Stimulated activated naive B cell treated with anti-CD40 and anti-IgM and Interleukin-4, amounts not matched to agents 10 μg/mL and 1 μg/mL and 100 μg/mL, for 72 hours (primary cell): ENCODE data around the gene OLA1.
"Not testable (repeated sequence)": the region's sequence is repeated elsewhere in the genome, so short reads cannot be mapped to it uniquely, and the experiment has no call there.

Experiments used
- ATAC-seq, 2 donors: fragments of 150-1000 bp; cut with Tn5 transposase; replicated peaks; 2 replicates each; pipeline ENCODE4 v1.10.0; 2021; ENCODE audit warnings: moderate library complexity in 1 of 2
- DNase-seq: peaks from one replicate; pipeline ENCODE4 v3.0.0; 2021
- H3K27ac Mint-ChIP-seq: one replicate; pipeline ENCODE4 v1.8.0; 2022; ENCODE audit warnings: mild to moderate bottlenecking, mixed read lengths
- H3K27me3 Mint-ChIP-seq, 2 donors: one replicate each; pipeline ENCODE4 v1.8.0; 2022; ENCODE audit warnings: mixed read lengths in 2 of 2
- H3K36me3 Mint-ChIP-seq, 2 donors: one replicate each; pipeline ENCODE4 v1.8.0; 2022; ENCODE audit warnings: mixed read lengths in 2 of 2, mild to moderate bottlenecking in 1 of 2
- H3K4me1 Mint-ChIP-seq, 2 donors: one replicate each; pipeline ENCODE4 v1.8.0; 2022; ENCODE audit warnings: mixed read lengths in 2 of 2, mild to moderate bottlenecking in 1 of 2
- H3K4me3 Mint-ChIP-seq, 2 donors: one replicate each; pipeline ENCODE4 v1.8.0; 2022; ENCODE audit warnings: mild to moderate bottlenecking in 2 of 2, mixed read lengths in 2 of 2, moderate library complexity in 1 of 2
- H3K9me3 Mint-ChIP-seq, 2 donors: one replicate each; pipeline ENCODE4 v1.8.0; 2022; ENCODE audit warnings: mixed read lengths in 2 of 2, mild to moderate bottlenecking in 1 of 2

OLA1 gene

DNA sequence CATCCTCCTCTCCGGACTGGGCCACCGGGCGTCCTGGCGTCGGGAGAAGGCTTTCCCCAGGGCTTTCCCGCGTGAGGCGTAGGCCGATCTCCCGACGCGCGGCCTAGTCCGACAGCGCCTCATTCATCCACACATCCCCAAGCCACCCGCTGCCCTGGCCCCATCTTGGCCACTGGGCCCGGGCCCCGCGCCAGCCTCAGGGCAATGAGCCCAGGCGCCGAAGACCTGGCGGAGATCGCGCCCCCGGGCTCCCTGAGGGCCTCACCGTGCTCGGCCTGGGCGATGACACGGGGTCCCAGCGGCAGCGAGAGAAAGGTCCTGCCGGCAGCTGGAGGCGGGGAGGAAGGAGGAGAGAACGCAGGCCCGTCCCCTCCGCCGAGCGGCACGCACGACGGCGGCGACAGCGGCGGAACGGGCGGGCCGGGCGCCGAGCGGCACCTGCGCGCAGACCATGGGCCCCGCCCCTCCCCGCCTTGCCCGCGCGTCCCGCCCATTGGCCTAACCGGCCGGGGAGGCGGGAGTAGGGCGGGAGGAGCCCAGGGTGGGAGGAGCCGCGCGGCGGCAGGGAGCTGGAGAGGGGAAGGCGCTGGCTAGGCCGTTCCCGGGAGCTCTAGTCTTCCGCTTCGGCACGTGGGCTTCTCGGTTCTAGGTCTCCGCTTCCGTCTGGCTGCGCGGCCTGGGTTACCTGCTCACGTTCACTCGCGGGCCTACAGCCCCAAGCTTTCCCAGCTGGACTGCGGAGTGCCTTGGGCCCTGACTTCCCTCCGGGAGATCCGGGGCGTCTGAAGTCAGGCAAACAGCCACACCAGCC lies at the start of gene OLA1:
OLA1 (minus strand) TSS at position 346 of the 811 bp plus-strand sequence. CDS start 1,717 bp downstream, outside the sequence.
- DNase-seq (peak; percentile 95), ATAC-seq (peak; percentile 95 to 96)
- H3K4me1 Mint-ChIP-seq, result peaks cover 8 to 18% of the 10 kb centered on the region in 2 donors
- H3K36me3 Mint-ChIP-seq, result peaks cover 11 to 15% of the 10 kb centered on the region in 2 donors
- H3K27ac Mint-ChIP-seq, result peak within 1 kb of the TSS; percentile 97
- H3K9me3 Mint-ChIP-seq, result no peaks in the 10 kb centered on the region
- H3K27me3 Mint-ChIP-seq, result no peaks in the 10 kb centered on the region
- peak within 1 kb of the TSS; percentile 94 to 95 for H3K4me3 Mint-ChIP-seq

DNA sequence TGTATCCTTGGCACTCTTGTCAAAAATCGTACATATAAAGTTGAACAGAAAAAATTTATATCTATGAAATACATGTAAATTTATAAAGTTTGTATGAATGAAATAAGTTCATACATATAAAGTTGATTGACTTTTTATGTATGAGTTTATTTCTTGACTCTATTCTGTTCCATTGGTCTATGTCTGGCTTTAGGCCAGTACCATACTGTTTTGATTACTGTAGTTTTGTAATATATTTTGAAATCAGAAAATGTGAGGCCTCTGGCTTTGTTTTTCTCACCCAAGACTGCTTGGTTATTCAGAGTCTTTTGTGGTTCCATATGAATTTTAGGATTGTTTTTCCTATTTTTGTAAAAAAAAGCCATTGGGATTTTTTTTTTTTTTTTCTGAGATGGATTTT lies 44.6 kb upstream of the OLA1 start:
- no peak overlapping the region for H3K4me3 Mint-ChIP-seq

DNA sequence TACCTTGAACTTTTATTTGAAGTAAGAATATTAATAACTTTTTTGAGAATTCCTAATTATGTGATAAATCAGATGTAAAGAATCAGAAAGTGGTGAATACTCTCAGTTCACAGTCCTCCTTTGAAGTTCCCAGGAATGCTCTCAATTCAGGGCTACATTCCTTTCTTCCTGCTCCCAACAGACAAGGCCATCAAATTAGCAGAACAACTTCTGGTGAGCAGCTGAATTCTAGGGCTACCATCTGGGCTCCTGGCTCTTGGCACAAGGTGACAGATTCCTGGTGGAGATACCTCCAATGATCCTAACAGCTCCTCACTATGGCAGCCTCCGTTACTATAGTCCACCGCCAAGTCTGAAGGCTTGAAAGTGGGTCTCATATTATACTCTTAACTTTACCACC lies 37.8 kb upstream of the OLA1 start:
- Mint-ChIP-seq H3K4me3 (no peak overlapping the region), H3K4me1 (no peaks in the 10 kb centered on the region), H3K27me3 (peaks cover 38 to 59% of the 10 kb centered on the region in 2 donors), H3K36me3 (peaks cover 0 to 2% of the 10 kb centered on the region in 2 donors), H3K9me3 (peaks cover 0 to 6% of the 10 kb centered on the region in 2 donors), H3K27ac (no peak overlapping the region)
- DNase-seq (no peak), ATAC-seq (no peak)

More for the DNA sequence above, 44.6 kb upstream of the OLA1 start:
- H3K36me3 Mint-ChIP-seq, result peaks cover 0 to 2% of the 10 kb centered on the region in 2 donors
- ATAC-seq (no peak), DNase-seq (no peak)
- peaks cover 21 to 32% of the 10 kb centered on the region in 2 donors for H3K27me3 Mint-ChIP-seq
- H3K27ac Mint-ChIP-seq, result no peak overlapping the region
- no peaks in the 10 kb centered on the region for H3K4me1 Mint-ChIP-seq
- H3K9me3 Mint-ChIP-seq, result peaks cover 0 to 6% of the 10 kb centered on the region in 2 donors

DNA sequence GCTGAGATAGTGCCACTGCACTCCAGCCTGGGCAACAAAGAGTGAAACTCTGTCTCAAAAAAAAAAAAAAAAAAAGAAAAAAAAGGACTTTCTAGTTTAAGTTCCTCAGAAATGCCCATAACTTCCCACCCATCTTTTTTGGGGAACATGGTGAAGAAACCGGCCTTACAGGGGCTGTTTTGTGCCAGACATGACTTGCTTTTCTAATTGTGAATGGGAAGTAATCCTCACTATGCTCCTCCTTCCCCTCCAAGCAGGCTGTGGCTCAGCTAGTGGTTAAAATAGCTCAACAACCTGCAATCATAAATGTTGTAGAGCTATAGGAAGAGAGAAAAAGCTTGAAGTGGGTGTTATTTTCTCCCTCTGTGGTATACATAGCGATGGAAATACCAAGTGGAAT lies 34.1 kb upstream of the OLA1 start:
- DNase-seq, result no peak
- H3K4me1 Mint-ChIP-seq, result no peaks in the 10 kb centered on the region

DNA sequence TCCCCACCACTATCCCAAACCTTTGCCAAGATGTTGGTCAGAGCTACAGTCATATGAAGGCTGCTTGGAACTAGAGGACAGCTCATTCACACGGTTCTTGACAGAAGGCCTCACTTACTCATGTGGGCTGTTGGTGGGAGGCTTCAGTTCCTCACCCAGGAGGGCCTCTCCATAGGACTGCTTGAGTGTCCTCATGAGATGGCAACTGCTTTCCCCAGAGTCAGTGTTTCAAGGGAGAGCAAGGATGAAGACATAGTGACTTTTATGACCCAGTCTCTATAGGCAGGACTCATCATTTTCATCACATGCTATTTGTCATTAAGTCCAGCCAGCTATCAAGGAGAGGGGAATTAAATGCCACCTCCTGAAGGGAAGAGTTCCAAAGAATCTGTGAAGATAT lies 33.4 kb upstream of the OLA1 start:
- H3K27me3 Mint-ChIP-seq, result peaks cover 32 to 37% of the 10 kb centered on the region in 2 donors
- no peak overlapping the region for H3K4me3 Mint-ChIP-seq
- ATAC-seq, result no peak
- H3K9me3 Mint-ChIP-seq, result peaks cover 0 to 3% of the 10 kb centered on the region in 2 donors
- no peak for DNase-seq
- no peaks in the 10 kb centered on the region for H3K36me3 Mint-ChIP-seq
- H3K4me1 Mint-ChIP-seq, result no peaks in the 10 kb centered on the region
- H3K27ac Mint-ChIP-seq, result no peak overlapping the region

More for the DNA sequence above, 34.1 kb upstream of the OLA1 start:
- Mint-ChIP-seq H3K9me3 (peaks cover 0 to 3% of the 10 kb centered on the region in 2 donors), H3K4me3 (no peak overlapping the region), H3K27ac (no peak overlapping the region), H3K27me3 (peaks cover 28 to 37% of the 10 kb centered on the region in 2 donors), H3K36me3 (no peaks in the 10 kb centered on the region)
- ATAC-seq, result no peak

DNA sequence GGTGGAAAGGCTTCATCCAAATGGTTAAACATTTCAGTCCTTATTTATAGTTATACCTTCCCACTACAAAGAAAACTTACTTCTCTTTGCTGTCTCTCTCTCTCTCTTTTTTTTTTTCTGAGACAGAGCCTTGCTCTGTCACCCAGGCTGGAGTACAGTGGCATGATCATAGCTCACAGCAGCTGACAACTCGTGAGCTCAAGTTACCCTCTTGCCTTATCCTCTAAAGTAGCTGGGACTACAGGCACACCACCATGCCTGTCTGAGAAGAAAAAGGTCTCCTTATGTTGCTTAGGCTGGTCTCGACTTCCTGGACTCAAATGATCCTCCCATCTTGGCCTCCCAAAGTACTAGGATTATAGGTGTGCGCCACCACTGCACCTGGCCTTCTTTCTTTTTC lies 32.3 kb upstream of the OLA1 start:
- DNase-seq, result no peak
- Mint-ChIP-seq H3K4me1 (no peaks in the 10 kb centered on the region), H3K27me3 (peaks cover 29 to 35% of the 10 kb centered on the region in 2 donors), H3K9me3 (peaks cover 0 to 3% of the 10 kb centered on the region in 2 donors), H3K36me3 (no peaks in the 10 kb centered on the region), H3K4me3 (no peak overlapping the region), H3K27ac (no peak overlapping the region)
- ATAC-seq, result no peak

DNA sequence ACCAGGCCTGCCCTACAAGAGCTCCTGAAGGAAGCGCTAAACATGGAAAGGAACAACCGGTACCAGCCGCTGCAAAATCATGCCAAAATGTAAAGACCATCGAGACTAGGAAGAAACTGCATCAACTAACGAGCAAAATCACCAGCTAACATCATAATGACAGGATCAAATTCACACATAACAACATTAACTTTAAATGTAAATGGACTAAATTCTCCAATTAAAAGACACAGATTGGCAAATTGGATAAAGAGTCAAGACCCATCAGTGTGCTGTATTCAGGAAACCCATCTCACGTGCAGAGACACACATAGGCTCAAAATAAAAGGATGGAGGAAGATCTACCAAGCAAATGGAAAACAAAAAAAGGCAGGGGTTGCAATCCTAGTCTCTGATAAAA lies 21.9 kb upstream of the OLA1 start:
- ATAC-seq, result not testable (repeated sequence)

DNA sequence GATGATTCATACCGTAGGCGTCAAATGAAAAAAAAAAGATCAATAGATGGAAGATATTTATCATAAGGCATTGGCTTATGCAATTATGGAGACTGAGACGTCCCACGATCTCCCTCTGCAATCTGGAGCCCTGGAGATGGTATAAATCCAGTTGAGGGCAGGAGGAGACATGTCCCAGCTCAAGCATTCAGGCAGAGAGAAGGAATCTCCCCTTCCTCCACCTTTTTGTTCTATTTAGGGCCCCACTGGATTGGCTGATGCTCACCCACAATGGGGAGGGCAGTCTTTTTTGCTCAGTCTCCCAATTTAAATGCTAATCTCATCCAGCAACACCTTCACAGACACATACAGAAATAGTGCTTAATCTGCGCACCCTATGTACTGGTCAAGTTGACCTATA lies 18.0 kb upstream of the OLA1 start:
- Mint-ChIP-seq H3K9me3 (no peaks in the 10 kb centered on the region), H3K4me1 (no peaks in the 10 kb centered on the region), H3K27me3 (peaks cover 22 to 37% of the 10 kb centered on the region in 2 donors), H3K27ac (no peak overlapping the region), H3K4me3 (no peak overlapping the region), H3K36me3 (no peaks in the 10 kb centered on the region)
- DNase-seq, result no peak
- no peak for ATAC-seq

More for the DNA sequence above, 21.9 kb upstream of the OLA1 start:
- H3K9me3 Mint-ChIP-seq, DNase-seq, H3K27ac Mint-ChIP-seq, H3K4me3 Mint-ChIP-seq, H3K4me1 Mint-ChIP-seq, H3K36me3 Mint-ChIP-seq: not testable (repeated sequence)
- peaks cover 14 to 29% of the 10 kb centered on the region in 2 donors for H3K27me3 Mint-ChIP-seq

DNA sequence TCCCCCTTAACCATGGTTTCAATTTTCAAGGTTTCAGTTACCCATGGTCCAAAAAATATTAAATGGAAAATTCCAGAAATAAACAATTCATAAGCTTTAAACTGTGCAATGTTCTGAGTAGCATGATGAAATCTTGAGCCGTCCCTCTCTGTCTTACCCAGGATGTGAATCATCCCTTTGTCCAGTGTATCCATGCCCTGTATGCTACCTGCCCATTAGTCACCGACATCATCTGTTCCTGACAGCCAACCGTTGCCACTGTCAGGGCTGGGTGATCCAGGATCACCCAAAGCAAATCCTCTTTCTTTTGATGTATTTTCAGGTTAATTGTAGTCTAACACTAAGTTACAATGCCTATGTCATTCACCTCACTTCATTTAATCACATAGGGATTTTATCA lies 15.7 kb upstream of the OLA1 start:
- no peak overlapping the region for H3K4me3 Mint-ChIP-seq
- no peak for DNase-seq
- no peak for ATAC-seq
- H3K27me3 Mint-ChIP-seq, result peaks cover 27 to 45% of the 10 kb centered on the region in 2 donors
- no peaks in the 10 kb centered on the region for H3K36me3 Mint-ChIP-seq
- H3K9me3 Mint-ChIP-seq, result no peaks in the 10 kb centered on the region
- H3K27ac Mint-ChIP-seq, result no peak overlapping the region
- H3K4me1 Mint-ChIP-seq, result no peaks in the 10 kb centered on the region

DNA sequence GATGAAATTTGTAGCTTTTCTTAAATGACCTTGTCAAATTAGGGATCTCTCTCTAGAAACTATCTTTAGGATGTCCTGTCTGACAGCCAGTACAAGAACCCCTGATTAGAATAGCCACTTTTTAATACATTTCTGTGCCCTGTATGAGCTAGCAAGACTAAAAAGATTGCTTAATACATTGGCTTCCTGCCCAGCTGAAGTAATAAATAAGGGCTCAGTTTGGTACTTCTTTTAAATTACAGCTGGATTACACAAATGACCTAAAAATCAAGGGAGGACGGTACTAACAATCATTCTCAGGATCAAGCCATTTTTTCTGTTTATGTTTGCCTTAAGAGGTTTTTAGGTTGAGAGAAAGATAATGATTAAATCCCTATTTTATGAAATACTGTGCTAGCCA lies 11.6 kb upstream of the OLA1 start:
- DNase-seq, result no peak
- Mint-ChIP-seq H3K4me1 (no peaks in the 10 kb centered on the region), H3K4me3 (no peak overlapping the region), H3K9me3 (no peaks in the 10 kb centered on the region), H3K27ac (no peak overlapping the region), H3K36me3 (no peaks in the 10 kb centered on the region), H3K27me3 (peaks cover 12 to 14% of the 10 kb centered on the region in 2 donors)
- no peak for ATAC-seq

DNA sequence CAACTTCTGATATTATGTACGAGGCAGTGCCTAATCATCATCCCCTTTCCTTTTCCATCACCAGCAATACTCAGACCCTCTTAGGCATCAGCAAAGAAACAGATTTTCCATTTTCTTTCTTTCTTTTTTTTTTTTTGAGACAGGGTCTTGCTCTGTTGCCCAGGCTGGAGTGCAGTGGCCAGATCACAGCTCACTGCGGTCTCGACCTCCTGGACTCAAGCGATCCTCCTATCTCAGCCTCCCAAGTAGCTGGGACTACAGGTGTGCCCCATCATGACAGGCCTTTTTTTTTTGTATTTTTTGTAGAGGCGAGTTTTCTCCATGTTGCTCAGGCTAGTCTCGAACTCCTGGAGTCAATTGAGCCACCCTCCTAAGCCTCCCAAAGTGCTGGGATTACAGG lies 5.9 kb upstream of the OLA1 start:
- H3K27ac Mint-ChIP-seq, result no peak overlapping the region
- no peak for DNase-seq
- no peaks in the 10 kb centered on the region for H3K9me3 Mint-ChIP-seq
- H3K4me1 Mint-ChIP-seq, result no peaks in the 10 kb centered on the region
- H3K27me3 Mint-ChIP-seq, result no peaks in the 10 kb centered on the region
- no peaks in the 10 kb centered on the region for H3K36me3 Mint-ChIP-seq
- H3K4me3 Mint-ChIP-seq, result no peak overlapping the region
- ATAC-seq, result no peak

DNA sequence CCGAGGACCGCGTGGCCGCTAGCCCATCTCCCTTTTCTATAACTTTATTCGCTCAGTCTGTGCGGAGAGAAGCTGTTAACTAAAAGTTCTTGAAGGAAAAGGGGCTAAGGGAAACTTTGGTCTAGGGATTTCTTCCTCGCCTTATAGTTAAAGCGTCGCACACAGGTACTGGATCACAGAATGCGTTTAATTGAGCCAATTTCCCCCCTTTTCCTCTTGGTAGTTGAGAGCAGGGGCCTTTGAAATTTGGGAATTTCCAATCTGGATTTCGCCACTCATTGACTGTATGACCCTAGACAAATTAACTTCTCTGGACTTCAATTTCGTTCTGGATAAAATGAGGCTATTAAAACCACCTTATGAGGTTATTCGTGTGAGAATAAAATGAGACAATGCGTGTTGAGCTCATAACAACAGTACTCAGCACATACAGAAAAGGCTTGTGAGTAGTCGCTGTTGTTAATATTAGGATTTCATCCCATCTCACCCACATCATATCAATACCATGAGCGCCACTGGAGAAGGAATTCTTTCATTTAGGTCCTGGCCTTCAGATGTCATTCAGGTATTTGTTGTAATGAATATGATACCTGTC lies 763 bp upstream of the OLA1 start:
- Mint-ChIP-seq H3K9me3 (no peaks in the 10 kb centered on the region), H3K36me3 (peaks cover 10 to 11% of the 10 kb centered on the region in 2 donors), H3K27ac (peak overlapping the region; percentile 79), H3K4me1 (peaks cover 8 to 18% of the 10 kb centered on the region in 2 donors), H3K4me3 (peak overlapping the region; percentile 81 to 94), H3K27me3 (no peaks in the 10 kb centered on the region)
- ATAC-seq, result no peak
- DNase-seq, result no peak

DNA sequence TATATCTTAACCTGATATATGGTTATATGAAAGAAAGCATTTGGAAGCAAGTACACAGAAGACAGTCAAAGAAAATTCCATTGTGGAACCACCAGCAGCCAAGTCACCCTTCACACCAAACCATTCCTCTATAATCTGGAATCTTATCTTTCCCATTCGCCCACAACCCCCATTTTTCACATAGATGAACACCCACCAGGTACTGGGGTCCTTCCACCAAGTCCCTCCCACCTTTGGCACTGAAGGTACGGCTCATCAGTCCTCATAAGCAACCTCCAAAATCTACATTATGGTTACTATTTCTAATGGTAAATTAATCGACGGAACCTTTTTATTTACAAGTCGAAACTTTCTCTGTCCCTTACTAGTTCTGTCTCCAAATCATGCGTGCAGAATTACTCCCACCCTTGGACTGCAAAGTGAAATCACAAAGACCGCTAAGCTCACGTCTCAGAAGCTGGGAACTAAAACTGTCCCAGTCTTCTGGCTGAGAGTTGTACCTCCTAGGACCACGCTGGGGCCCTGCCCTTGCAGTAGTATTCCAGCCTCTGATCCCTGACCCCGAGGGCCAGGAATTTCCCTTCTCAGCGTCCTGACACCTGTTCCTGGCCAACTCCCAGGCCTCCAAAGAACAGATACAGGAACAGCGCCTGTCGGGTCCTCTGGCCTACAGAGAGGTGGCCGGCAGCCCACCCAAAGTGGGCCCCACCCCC lies 702 bp downstream of the OLA1 start:
- no peaks in the 10 kb centered on the region for H3K27me3 Mint-ChIP-seq
- H3K4me1 Mint-ChIP-seq, result peaks cover 8 to 18% of the 10 kb centered on the region in 2 donors
- peak overlapping the region; percentile 97 for H3K27ac Mint-ChIP-seq
- DNase-seq (no peak), ATAC-seq (peak in 1 of 2 donors; percentile 4)
- H3K9me3 Mint-ChIP-seq, result no peaks in the 10 kb centered on the region
- H3K4me3 Mint-ChIP-seq, result peak overlapping the region; percentile 94 to 95
- H3K36me3 Mint-ChIP-seq, result peaks cover 15 to 17% of the 10 kb centered on the region in 2 donors

DNA sequence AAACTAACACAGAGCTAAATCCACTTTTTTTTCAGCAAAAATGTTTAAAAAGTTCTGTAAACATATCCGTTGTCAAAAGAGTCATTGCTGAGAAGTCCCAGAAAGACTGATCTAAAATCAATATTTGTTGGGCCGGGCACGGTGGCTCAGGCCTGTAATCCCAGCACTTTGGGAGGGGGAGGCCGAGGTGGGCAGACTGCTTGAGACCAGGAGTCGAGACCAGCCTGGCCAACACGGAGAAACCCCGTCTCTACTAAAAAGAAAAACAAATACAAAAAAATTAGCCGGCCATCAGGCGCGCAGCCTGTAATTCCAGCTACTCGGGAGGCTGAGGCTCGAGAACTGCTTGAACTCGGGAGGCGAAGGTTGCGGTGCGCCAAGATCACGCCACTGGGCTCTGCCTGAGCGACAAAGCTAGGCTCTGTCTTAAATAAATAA lies 1.4 kb downstream of the OLA1 start:
- no peak for DNase-seq
- Mint-ChIP-seq H3K4me3 (peak overlapping the region in 1 of 2 donors; percentile 25), H3K4me1 (peaks cover 8 to 22% of the 10 kb centered on the region in 2 donors), H3K27ac (no peak overlapping the region), H3K36me3 (peaks cover 21 to 24% of the 10 kb centered on the region in 2 donors), H3K9me3 (no peaks in the 10 kb centered on the region), H3K27me3 (no peaks in the 10 kb centered on the region)
- ATAC-seq, result no peak
